ENCODE data around the gene HTR2B.

DNA sequence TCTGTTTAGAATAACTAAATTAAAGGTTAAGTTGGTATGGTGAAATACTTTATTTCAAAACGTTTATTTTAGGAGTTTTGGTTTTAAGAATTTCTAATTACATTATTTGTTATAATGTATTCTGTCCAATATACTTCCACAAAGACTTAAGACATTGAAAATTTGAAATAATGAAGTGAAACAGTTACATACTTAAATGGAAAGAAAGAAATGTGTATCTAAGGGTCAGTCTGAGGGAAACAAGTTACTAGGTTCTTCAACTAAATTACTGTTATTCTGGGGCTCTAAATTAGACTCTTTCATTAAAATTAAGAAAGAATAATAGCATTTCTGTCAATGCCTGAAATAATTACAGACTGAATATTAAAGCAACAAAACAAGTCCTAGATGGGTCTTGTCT lies 7.7 kb downstream of the HTR2B start:
- TF ChIP-seq, protein P1, sequence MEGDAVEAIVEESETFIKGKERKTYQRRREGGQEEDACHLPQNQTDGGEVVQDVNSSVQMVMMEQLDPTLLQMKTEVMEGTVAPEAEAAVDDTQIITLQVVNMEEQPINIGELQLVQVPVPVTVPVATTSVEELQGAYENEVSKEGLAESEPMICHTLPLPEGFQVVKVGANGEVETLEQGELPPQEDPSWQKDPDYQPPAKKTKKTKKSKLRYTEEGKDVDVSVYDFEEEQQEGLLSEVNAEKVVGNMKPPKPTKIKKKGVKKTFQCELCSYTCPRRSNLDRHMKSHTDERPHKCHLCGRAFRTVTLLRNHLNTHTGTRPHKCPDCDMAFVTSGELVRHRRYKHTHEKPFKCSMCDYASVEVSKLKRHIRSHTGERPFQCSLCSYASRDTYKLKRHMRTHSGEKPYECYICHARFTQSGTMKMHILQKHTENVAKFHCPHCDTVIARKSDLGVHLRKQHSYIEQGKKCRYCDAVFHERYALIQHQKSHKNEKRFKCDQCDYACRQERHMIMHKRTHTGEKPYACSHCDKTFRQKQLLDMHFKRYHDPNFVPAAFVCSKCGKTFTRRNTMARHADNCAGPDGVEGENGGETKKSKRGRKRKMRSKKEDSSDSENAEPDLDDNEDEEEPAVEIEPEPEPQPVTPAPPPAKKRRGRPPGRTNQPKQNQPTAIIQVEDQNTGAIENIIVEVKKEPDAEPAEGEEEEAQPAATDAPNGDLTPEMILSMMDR (IDR thresholded peaks at IDR 0.05): no peak
- no peak for TF ChIP-seq POLR2AphosphoS5 (IDR thresholded peaks at IDR 0.05)
- no peak for TF ChIP-seq POLR2A (IDR thresholded peaks at IDR 0.05)
- TF ChIP-seq EP300 (IDR thresholded peaks at IDR 0.05): no peak
